Right atrium auricular region (tissue), 2 donors: ENCODE data around the gene OR2T3. TPM values are rescaled to one million over a fixed set of nuclear protein-coding genes. Genes with fewer than 3 reads are reported as not detected.
"Not testable (repeated sequence)": the region's sequence is repeated elsewhere in the genome, so short reads cannot be mapped to it uniquely, and the experiment has no call there.

Experiments
- DNase-seq: peaks from one replicate; pipeline ENCODE4 v3.0.0-alpha.2; 2019; ENCODE audit warnings: low spot score
- H3K27ac ChIP-seq, 2 donors: fragments of 200-600 bp; sonication (generic); 1 replicate in 1 of 2; 2 replicates in 1 of 2; pipeline ENCODE4 v1.5.1; 2016 to 2019
- H3K27me3 ChIP-seq, 2 donors: fragments of 200-600 bp; sonication (generic); one replicate each; pipeline versions ENCODE4 v1.5.1 to v1.6.0; 2017 to 2019
- H3K36me3 ChIP-seq: fragments of 200-600 bp; sonication (generic); one replicate; pipeline ENCODE4 v1.5.1; 2016
- H3K4me1 ChIP-seq, 2 donors: fragments of 200-600 bp; sonication (generic); one replicate each; pipeline versions ENCODE4 v1.5.1 to v1.6.0; 2017 to 2019
- H3K4me3 ChIP-seq, 2 donors: fragments of 200-600 bp; sonication (generic); 1 replicate in 1 of 2; 2 replicates in 1 of 2; pipeline ENCODE4 v1.5.1; 2017 to 2019; ENCODE audit warnings: mild to moderate bottlenecking in 1 of 2, moderate library complexity in 1 of 2
- H3K9me3 ChIP-seq, 2 donors: fragments of 200-600 bp; sonication (generic); one replicate each; pipeline ENCODE4 v1.5.1; 2019
- CTCF ChIP-seq, 2 donors: fragments of 200-600 bp; sonication (generic); IDR thresholded peaks; one replicate each; pipeline ENCODE4 v1.5.1; 2019; ENCODE audit warnings: antibody characterized with exemption in 2 of 2
- total RNA-seq, 2 donors: library from RNA; depleted of rRNA; stranded (reverse); fragments of >200 nt; gene quantifications; one replicate each; pipeline ENCODE4 v1.1.0, GENCODE V29; 2016

OR2T3 gene
- total RNA-seq, 2 donors from 2014 or later = not detected

DNA sequence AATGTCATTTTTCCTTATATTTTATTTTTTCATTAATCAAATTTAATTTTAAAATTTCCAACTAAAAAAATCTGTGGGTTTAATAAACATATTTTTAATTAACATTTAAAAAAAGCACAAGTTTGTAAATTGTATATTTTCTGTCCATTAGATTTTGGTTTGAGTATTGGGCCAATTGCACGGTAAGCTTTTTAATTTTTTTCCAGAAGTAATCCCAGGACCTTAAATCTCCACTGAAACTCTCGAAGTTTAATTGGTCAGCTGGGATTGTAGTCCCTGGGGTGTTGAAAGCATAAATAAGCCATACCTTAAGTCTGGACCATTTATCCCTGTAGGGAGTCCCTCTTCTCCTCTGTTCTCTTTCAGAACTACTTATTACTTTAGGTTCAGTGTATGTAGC is 34.6 kb downstream of the OR2T3 start, which contains the start of gene OR2G6:
OR2G6 (plus strand) TSS at position 301 of the 400 bp plus-strand sequence. CDS start 13,574 bp downstream, outside the sequence.
- not testable (repeated sequence) for H3K4me3 ChIP-seq, H3K27me3 ChIP-seq, H3K9me3 ChIP-seq, H3K4me1 ChIP-seq, H3K27ac ChIP-seq, H3K36me3 ChIP-seq, DNase-seq

DNA sequence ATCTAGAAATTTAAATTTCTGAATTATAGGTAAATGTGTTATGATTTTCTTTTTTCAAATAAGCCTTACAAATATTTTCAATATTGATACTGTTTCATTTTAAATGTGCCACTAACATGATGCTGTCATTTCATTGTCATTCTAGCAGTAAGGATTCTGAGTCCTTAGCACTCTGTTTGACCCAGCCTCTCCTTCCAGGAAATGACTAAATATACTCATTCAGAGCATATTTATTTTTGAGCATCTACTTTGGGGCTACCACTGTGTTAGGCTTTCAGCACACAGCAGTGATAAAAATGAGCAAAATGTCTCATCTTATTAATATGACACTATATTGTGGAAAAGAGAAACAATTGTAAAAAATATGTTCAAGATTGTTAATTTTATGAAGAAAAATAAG is 37.1 kb downstream of the OR2T3 start:
- not testable (repeated sequence) for DNase-seq, H3K27ac ChIP-seq, H3K4me1 ChIP-seq, H3K9me3 ChIP-seq, H3K27me3 ChIP-seq, H3K4me3 ChIP-seq, H3K36me3 ChIP-seq

- TF ChIP-seq CTCF (IDR thresholded peaks at IDR 0.05) = no peak
- H3K4me3 ChIP-seq = no peak overlapping the region
- no peak overlapping the region for H3K27ac ChIP-seq
- no peaks in the 10 kb centered on the region for H3K27me3 ChIP-seq
- no peak for DNase-seq
- H3K9me3 ChIP-seq = no peaks in the 10 kb centered on the region
- H3K36me3 ChIP-seq = no peaks in the 10 kb centered on the region
- H3K4me1 ChIP-seq = no peaks in the 10 kb centered on the region
Observed at GRCh38 chr1:248521856-248522255, 48.7 kb downstream of the OR2T3 start.

Other genes with a start within 250 kb of the OR2T3 start
- gene OR2M4, start 241.9 kb upstream of the OR2T3 start, total RNA-seq = not detected
- gene OR2T33, start 195.4 kb upstream of the OR2T3 start, total RNA-seq = not detected
- gene OR2T12, start 169.9 kb upstream of the OR2T3 start, total RNA-seq = not detected
- gene OR2M7, start 148.8 kb upstream of the OR2T3 start, total RNA-seq = not detected
- not detected for gene OR14C36, start 124.6 kb upstream of the OR2T3 start, total RNA-seq
- gene OR2T4, start 111.7 kb upstream of the OR2T3 start, total RNA-seq = not detected
- not detected for gene OR2T6, start 97.6 kb upstream of the OR2T3 start, total RNA-seq
- not detected for gene OR2T1, start 70.3 kb upstream of the OR2T3 start, total RNA-seq
- gene OR2T2, start 27.7 kb upstream of the OR2T3 start, total RNA-seq = not detected
- not detected for gene OR2T5, start 15.2 kb downstream of the OR2T3 start, total RNA-seq
- gene OR2G6, start 34.7 kb downstream of the OR2T3 start, total RNA-seq = not detected
- not detected for gene OR2T29, start 89.4 kb downstream of the OR2T3 start, total RNA-seq
- gene OR2T34, start 101.4 kb downstream of the OR2T3 start, total RNA-seq = not detected
- gene OR2T10, start 124.3 kb downstream of the OR2T3 start, total RNA-seq = not detected
- not detected for gene OR2T11, start 161.7 kb downstream of the OR2T3 start, total RNA-seq
- gene OR2T35, start 171.9 kb downstream of the OR2T3 start, total RNA-seq = not detected
- not detected for gene OR2T27, start 182.2 kb downstream of the OR2T3 start, total RNA-seq
- not detected for gene OR14I1, start 229.4 kb downstream of the OR2T3 start, total RNA-seq